Adrenal gland (tissue), 12 donors: ENCODE data around the gene FHIT. TPM values are rescaled to one million over a fixed set of nuclear protein-coding genes. Genes with fewer than 3 reads are reported as not detected.
"Not testable (repeated sequence)": the region's sequence is repeated elsewhere in the genome, so short reads cannot be mapped to it uniquely, and the experiment has no call there.

ENCODE experiments used
- DNase-seq, 7 donors: peaks; one replicate each; pipeline ENCODE4 v3.0.0-alpha.2; 2019 to 2020
- H3K27ac ChIP-seq, 5 donors: fragments of 200-600 bp; sonication (generic) in 4 of 5; 1 replicate in 3 of 5; 2 replicates in 2 of 5; pipeline versions ENCODE4 v1.5.1 to v1.8.0; 2016 to 2020; ENCODE audit warnings: mild to moderate bottlenecking in 1 of 5
- H3K27me3 ChIP-seq: fragments of 200-600 bp; 2 replicates; pipeline ENCODE4 v1.8.0; 2021
- H3K36me3 ChIP-seq, 2 donors: fragments of 200-600 bp; replicated peaks in 1 of 2; 1 replicate in 1 of 2; 2 replicates in 1 of 2; pipeline versions ENCODE4 v1.5.1 to v1.8.0; 2018 to 2022
- H3K4me1 ChIP-seq, 2 donors: fragments of 200-600 bp; replicated peaks in 1 of 2; 1 replicate in 1 of 2; 2 replicates in 1 of 2; pipeline versions ENCODE4 v1.5.1 to v1.8.0; 2018 to 2021
- H3K4me3 ChIP-seq, 4 donors: fragments of 200-600 bp; sonication (generic) in 3 of 4; one replicate each; pipeline ENCODE4 v1.5.1; 2016 to 2018
- H3K9me3 ChIP-seq, 3 donors: fragments of 200-600 bp; sonication (generic) in 1 of 3; replicated peaks in 1 of 3; 1 replicate in 2 of 3; 2 replicates in 1 of 3; pipeline versions ENCODE4 v1.5.1 to v1.8.0; 2016 to 2021
- CTCF ChIP-seq, 6 experiments: fragments of 450-650 bp in 4 of 6; fragments of 200-600 bp in 2 of 6; sonication (generic) in 1 of 6; IDR thresholded peaks; 1 replicate in 5 of 6; 2 replicates in 1 of 6; pipeline versions ENCODE4 v1.5.1 to v1.8.0; 2016 to 2021; ENCODE audit warnings: antibody characterized with exemption in 6 of 6, mild to moderate bottlenecking in 2 of 6, moderate library complexity in 1 of 6
- POLR2A ChIP-seq, 2 donors: fragments of 450-650 bp; IDR thresholded peaks; one replicate each; pipeline ENCODE4 v1.6.1; 2017; ENCODE audit warnings: antibody characterized with exemption in 2 of 2, mild to moderate bottlenecking in 2 of 2, moderate library complexity in 1 of 2
- WGBS, 4 donors: extraction: QIAGEN DNeasy Blood & Tissue Kit in 2 of 4; methylation state at CpG; one replicate each; pipeline versions ENCODE4 v1.1.5 to v1.1.7; 2013 to 2017; 5-methylcytosine and 5-hydroxymethylcytosine counted together
- intact Hi-C, 2 donors: fragments of 100-400 bp; cut with DNase I; formaldehyde crosslinking; loops; one replicate each; pipeline versions ENCODE4 v1.14.1 to v1.15.0; 2022 to 2023
- polyA plus RNA-seq, 3 donors: library from polyadenylated mRNA; stranded (reverse); fragments of 200-250 nt in 2 of 3; fragments of 350-450 nt in 1 of 3; fragmentation: Illumina TruSeq in 1 of 3; extraction: RNeasy Lipid Tissue Mini Kit (QIAGEN cat#74804) in 1 of 3; gene quantifications; one replicate each; pipeline ENCODE4 v1.2.3, GENCODE V29; 2013 to 2014
- total RNA-seq, 9 donors: library from RNA; depleted of rRNA in 4 of 9; stranded (reverse); fragments of >200 nt in 4 of 9; fragments of 120-200 nt in 1 of 9; fragmentation: NEBNext Ultra II Directional in 1 of 9; extraction: Animal tissue kit (Norgen Biotek cat#: 25700) in 1 of 9; gene quantifications; one replicate each; pipeline versions ENCODE4 v1.1.0 to v1.2.4, GENCODE V29; 2013 to 2023
- donor health status: healthy with polysubstance abuse.
- donor health status: Bipolar disorder and iron deficiency.
- donor health status: DM: yes; HTN: yes; CAD: no.
- donor health status: DM: no; HTN: no; CAD: no.
- donor health status: DM: no; HTN: no; CAD: no.
- donor health status: DM: yes; HTN: yes; CAD: no.

Gene FHIT
- total and polyA plus RNA-seq, 12 donors: 14.1 to 43.9 (median 28.8) TPM

GRCh38 chr3:61200270-61200669 is 51.0 kb downstream of the FHIT start:
- DNase-seq: no peak
- intact Hi-C loops: no loop called here
- H3K27ac ChIP-seq: no peak overlapping the region
- no peaks in the 10 kb centered on the region for H3K4me1 ChIP-seq
- H3K36me3 ChIP-seq: no peaks in the 10 kb centered on the region
- H3K27me3 ChIP-seq: no peaks in the 10 kb centered on the region
- no peak overlapping the region for H3K4me3 ChIP-seq
- TF ChIP-seq POLR2A (IDR thresholded peaks at IDR 0.05): no peak
- TF ChIP-seq CTCF (IDR thresholded peaks at IDR 0.05): no peak
- H3K9me3 ChIP-seq: no peaks in the 10 kb centered on the region

GRCh38 chr3:61199843-61200242 is 51.4 kb downstream of the FHIT start:
- TF ChIP-seq POLR2A (IDR thresholded peaks at IDR 0.05) (no peak), CTCF (IDR thresholded peaks at IDR 0.05) (no peak)
- Histone ChIP-seq H3K27me3 (no peaks in the 10 kb centered on the region), H3K9me3 (no peaks in the 10 kb centered on the region), H3K27ac (no peak overlapping the region), H3K4me3 (no peak overlapping the region), H3K36me3 (no peaks in the 10 kb centered on the region), H3K4me1 (no peaks in the 10 kb centered on the region)
- intact Hi-C loops: no loop called here
- 89 to 91% (median 90%) methylated on average over 2 of the region's 2 CpGs for WGBS, 4 donors
- DNase-seq: no peak

- no peaks in the 10 kb centered on the region for H3K4me1 ChIP-seq
- no peak for DNase-seq
- H3K9me3 ChIP-seq: no peaks in the 10 kb centered on the region
- TF ChIP-seq POLR2A (IDR thresholded peaks at IDR 0.05) (no peak), CTCF (IDR thresholded peaks at IDR 0.05) (no peak)
- intact Hi-C loops: no loop called here
- 60 to 66% (median 64%) methylated on average over 4 of the region's 4 CpGs for WGBS, 4 donors
- H3K27ac ChIP-seq: no peak overlapping the region
- no peaks in the 10 kb centered on the region for H3K36me3 ChIP-seq
- H3K27me3 ChIP-seq: no peaks in the 10 kb centered on the region
- no peak overlapping the region for H3K4me3 ChIP-seq
Measured at GRCh38 chr3:61194892-61195538, 56.2 kb downstream of the FHIT start.

GRCh38 chr3:61192222-61192621 is 59.0 kb downstream of the FHIT start:
- intact Hi-C loops: no loop called here
- H3K27ac ChIP-seq: no peak overlapping the region
- TF ChIP-seq POLR2A (IDR thresholded peaks at IDR 0.05) (no peak), CTCF (IDR thresholded peaks at IDR 0.05) (no peak)
- H3K9me3 ChIP-seq: no peaks in the 10 kb centered on the region
- no peaks in the 10 kb centered on the region for H3K27me3 ChIP-seq
- no peak for DNase-seq
- H3K4me3 ChIP-seq: no peak overlapping the region
- no peaks in the 10 kb centered on the region for H3K4me1 ChIP-seq
- no peaks in the 10 kb centered on the region for H3K36me3 ChIP-seq

- intact Hi-C loops, H3K9me3 ChIP-seq, H3K4me1 ChIP-seq, H3K4me3 ChIP-seq, H3K27me3 ChIP-seq, DNase-seq, H3K27ac ChIP-seq, H3K36me3 ChIP-seq: not testable (repeated sequence)
- WGBS, 4 donors: 90 to 100% (median 94%) methylated on average over 1 of the region's 1 CpG
Measured at GRCh38 chr3:61190205-61190604, 61.0 kb downstream of the FHIT start.
